HL-60 (cell line): Measurements from ENCODE around the gene KRTAP5-7.

Experiments used
- DNase-seq, 2 experiments: peaks; one replicate each; pipeline ENCODE4 v3.0.0-alpha.2; 2010 to 2020; ENCODE audit warnings: low read depth in 1 of 2, low spot score in 1 of 2
- H3K27ac ChIP-seq: fragments of 250-450 bp; sonication (Bioruptor Pico); replicated peaks from 2 replicates; pipeline ENCODE4 v1.5.1; 2020; ENCODE audit warnings: mild to moderate bottlenecking, moderate library complexity
- H3K27me3 ChIP-seq: fragments of 250-450 bp; sonication (Bioruptor Pico); 2 replicates; pipeline ENCODE4 v1.5.1; 2021; ENCODE audit warnings: mild to moderate bottlenecking, moderate library complexity; ENCODE audit not compliant: insufficient read depth, poor library complexity, severe bottlenecking
- H3K4me3 ChIP-seq: replicated peaks from 2 replicates; pipeline ENCODE4 v1.5.1; 2011; ENCODE audit warnings: mild to moderate bottlenecking, control low read depth, low read length; ENCODE audit not compliant: insufficient read depth
- CTCF ChIP-seq: IDR thresholded peaks from one replicate; pipeline ENCODE4 v1.5.1; 2011; ENCODE audit warnings: low read length, control low read depth, inconsistent platforms; ENCODE audit not compliant: insufficient read depth
- GABPA ChIP-seq: IDR thresholded peaks from 2 replicates; pipeline ENCODE4 v1.6.1; 2012; ENCODE audit warnings: low read depth
- POLR2AphosphoS5 ChIP-seq: IDR thresholded peaks from 2 replicates; pipeline ENCODE4 v1.6.1; 2012; ENCODE audit warnings: low read depth
- REST ChIP-seq: IDR thresholded peaks from 2 replicates; pipeline ENCODE4 v1.6.1; 2012; ENCODE audit warnings: low read depth; ENCODE audit not compliant: insufficient replicate concordance
- SPI1 ChIP-seq: IDR thresholded peaks from 2 replicates; pipeline ENCODE4 v1.6.1; 2012; ENCODE audit warnings: low read depth, mild to moderate bottlenecking, borderline replicate concordance

KRTAP5-7 gene

GRCh38 chr11:71542382-71542781 lies 15.3 kb downstream of the KRTAP5-7 start:
- Histone ChIP-seq H3K4me3 (no peak overlapping the region), H3K27me3 (no peaks in the 10 kb centered on the region), H3K27ac (no peak overlapping the region)
- DNase-seq = no peak
- TF ChIP-seq POLR2AphosphoS5 = no peak
- no peak for TF ChIP-seq CTCF
- TF ChIP-seq REST = no peak
- no peak for TF ChIP-seq GABPA
- no peak for TF ChIP-seq SPI1

GRCh38 chr11:71542879-71543777 lies 16.1 kb downstream of the KRTAP5-7 start:
- Histone ChIP-seq H3K27me3 (no peaks in the 10 kb centered on the region), H3K27ac (peak overlapping the region; percentile 51), H3K4me3 (no peak overlapping the region)
- TF ChIP-seq SPI1 = no peak
- TF ChIP-seq GABPA = no peak
- TF ChIP-seq POLR2AphosphoS5 = no peak
- no peak for TF ChIP-seq REST
- no peak for TF ChIP-seq CTCF
- peak in 1 of 2 experiments; percentile 15 for DNase-seq

GRCh38 chr11:71543866-71544265 lies 16.8 kb downstream of the KRTAP5-7 start:
- Histone ChIP-seq H3K27me3 (no peaks in the 10 kb centered on the region), H3K4me3 (no peak overlapping the region), H3K27ac (peak overlapping the region; percentile 51)
- peak; percentile 57; the same call in 1 of the 2 replicates for TF ChIP-seq SPI1
- TF ChIP-seq POLR2AphosphoS5 = peak; percentile 41; the same call in 1 of the 2 replicates
- TF ChIP-seq CTCF = no peak
- TF ChIP-seq REST = no peak
- no peak for TF ChIP-seq GABPA
- DNase-seq = peak in 1 of 2 experiments; percentile 79
